ENCODE data around the gene NR4A3. TPM values are rescaled to one million over a fixed set of nuclear protein-coding genes. Genes with fewer than 3 reads are reported as not detected.

Gene NR4A3
- total RNA-seq, 2 experiments from 2014 or later, result 0.13 to 0.74 TPM

- POLR2A ChIA-PET, result interaction anchor here (0.6 kb wide), 1 partner anchor 17 kb away, joined by 6 read pairs; no protein-coding TSS in a partner anchor
- Histone ChIP-seq H3K9me2 (ENCODE audit: insufficient read depth, low read length) (no peaks in the 10 kb centered on the region), H3K36me3 (ENCODE audit: insufficient read depth, low read length) (no peaks in the 10 kb centered on the region), H3K4me3 (ENCODE audit: low read depth, low read length, poor library complexity, severe bottlenecking) (no peak overlapping the region), H3K4me1 (ENCODE audit: insufficient read depth, low read length, poor library complexity, severe bottlenecking) (no peaks in the 10 kb centered on the region), H3K79me2 (ENCODE audit: insufficient read depth, low read depth, low read length) (no peaks in the 10 kb centered on the region), H3K27ac (ENCODE audit: low read depth, low read length, poor library complexity, severe bottlenecking) (no peak overlapping the region), H3K9me3 (ENCODE audit: low read length) (no peaks in the 10 kb centered on the region), H2AFZ (ENCODE audit: low read length) (no peak overlapping the region), H4K20me1 (ENCODE audit: insufficient read depth, low read length) (no peaks in the 10 kb centered on the region), H3K4me2 (ENCODE audit: low read length) (no peak overlapping the region)
- intact Hi-C loops (cut with micrococcal nuclease; ENCODE audit: unreplicated experiment), result no loop called here
- no peak for DNase-seq (ENCODE audit: low spot score)
- TF ChIP-seq EZH2phosphoT487 (IDR thresholded peaks at IDR 0.05; ENCODE audit: borderline replicate concordance, low read depth, low read length), result no peak
- TF ChIP-seq CTCF (conservative IDR thresholded peaks at IDR 0.05; ENCODE audit: low read length), result no peak
- no TSS peak for BruUV-seq (replicated peaks)
- CTCF ChIA-PET (ENCODE audit: unreplicated experiment), result no interaction called here
These were observed 57.0 kb downstream of the NR4A3 start for GRCh38 chr9:99878651-99879050.

GRCh38 chr9:99881769-99882168, 60.1 kb downstream of the NR4A3 start:
- Histone ChIP-seq H3K4me2 (ENCODE audit: low read length) (no peak overlapping the region), H3K79me2 (ENCODE audit: insufficient read depth, low read depth, low read length) (no peaks in the 10 kb centered on the region), H2AFZ (ENCODE audit: low read length) (no peak overlapping the region), H4K20me1 (ENCODE audit: insufficient read depth, low read length) (no peaks in the 10 kb centered on the region), H3K27ac (ENCODE audit: low read depth, low read length, poor library complexity, severe bottlenecking) (no peak overlapping the region), H3K4me1 (ENCODE audit: insufficient read depth, low read length, poor library complexity, severe bottlenecking) (no peaks in the 10 kb centered on the region), H3K9me3 (ENCODE audit: low read length) (no peaks in the 10 kb centered on the region), H3K9me2 (ENCODE audit: insufficient read depth, low read length) (no peaks in the 10 kb centered on the region), H3K36me3 (ENCODE audit: insufficient read depth, low read length) (no peaks in the 10 kb centered on the region), H3K4me3 (ENCODE audit: low read depth, low read length, poor library complexity, severe bottlenecking) (no peak overlapping the region)
- ChIA-PET CTCF (ENCODE audit: unreplicated experiment) (no interaction called here), POLR2A (no interaction called here)
- TF ChIP-seq EZH2phosphoT487 (IDR thresholded peaks at IDR 0.05; ENCODE audit: borderline replicate concordance, low read depth, low read length) (no peak), CTCF (conservative IDR thresholded peaks at IDR 0.05; ENCODE audit: low read length) (no peak)
- no peak for DNase-seq (ENCODE audit: low spot score)
- intact Hi-C loops (cut with micrococcal nuclease; ENCODE audit: unreplicated experiment), result no loop called here
- no TSS peak for BruUV-seq (replicated peaks)

DNA sequence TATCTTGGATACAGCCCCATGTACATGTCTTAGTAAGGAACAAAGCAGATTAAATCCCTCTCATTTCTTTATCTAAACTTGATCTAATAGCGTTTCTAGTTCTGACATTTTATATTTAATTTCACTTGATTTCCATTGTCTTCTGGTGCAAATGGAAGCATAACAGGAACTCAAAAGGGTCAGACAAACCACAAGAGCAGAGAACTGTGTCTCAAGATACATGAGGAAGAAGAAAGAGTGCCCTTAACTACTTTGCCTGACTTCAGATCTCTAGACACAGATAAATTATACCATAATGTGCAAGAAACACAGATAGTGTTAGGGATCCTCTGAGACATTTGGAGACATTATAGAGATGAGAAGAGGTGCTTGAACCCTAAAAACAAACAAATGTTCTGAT, 64.1 kb downstream of the NR4A3 start:
- CTCF ChIA-PET (ENCODE audit: unreplicated experiment), result no interaction called here

More for the DNA sequence above, 64.1 kb downstream of the NR4A3 start:
- Histone ChIP-seq H3K27ac (ENCODE audit: low read depth, low read length, poor library complexity, severe bottlenecking) (no peak overlapping the region), H3K4me2 (ENCODE audit: low read length) (no peak overlapping the region), H3K9me2 (ENCODE audit: insufficient read depth, low read length) (no peaks in the 10 kb centered on the region), H3K9me3 (ENCODE audit: low read length) (no peaks in the 10 kb centered on the region), H3K36me3 (ENCODE audit: insufficient read depth, low read length) (no peaks in the 10 kb centered on the region), H3K4me3 (ENCODE audit: low read depth, low read length, poor library complexity, severe bottlenecking) (no peak overlapping the region), H4K20me1 (ENCODE audit: insufficient read depth, low read length) (no peaks in the 10 kb centered on the region), H2AFZ (ENCODE audit: low read length) (no peak overlapping the region), H3K79me2 (ENCODE audit: insufficient read depth, low read depth, low read length) (no peaks in the 10 kb centered on the region), H3K4me1 (ENCODE audit: insufficient read depth, low read length, poor library complexity, severe bottlenecking) (no peaks in the 10 kb centered on the region)
- intact Hi-C loops (cut with micrococcal nuclease; ENCODE audit: unreplicated experiment), result no loop called here
- no TSS peak for BruUV-seq (replicated peaks)
- POLR2A ChIA-PET, result no interaction called here
- TF ChIP-seq EZH2phosphoT487 (IDR thresholded peaks at IDR 0.05; ENCODE audit: borderline replicate concordance, low read depth, low read length) (no peak), CTCF (conservative IDR thresholded peaks at IDR 0.05; ENCODE audit: low read length) (no peak)
- DNase-seq (ENCODE audit: low spot score), result no peak
